GM12878 (cell line): ENCODE measurements around the gene MAPRE2. TPM values are rescaled to one million over a fixed set of nuclear protein-coding genes. Genes with fewer than 3 reads are reported as not detected.

Experiments used
- ATAC-seq: fragments of 200-7000 bp; cut with Tn5 transposase; 3 replicates; pipeline ENCODE4 v1.9.1; 2020; ENCODE audit warnings: mild to moderate bottlenecking, moderate library complexity
- Bru-seq: library from RNA; stranded (reverse); fragments of 400-500 nt; gene quantifications from one replicate; lab custom pipeline; 2021; lab: Mats Ljungman, UMichigan
- BruChase-seq, 2 experiments: library from RNA; stranded (reverse); fragments of 400-500 nt; gene quantifications; one replicate each; lab custom pipeline; 2021; lab: Mats Ljungman, UMichigan
- BruUV-seq: library from RNA; stranded (reverse); fragments of 400-500 nt; replicated peaks from 2 replicates; lab custom pipeline; 2021; lab: Mats Ljungman, UMichigan
- CTCF ChIA-PET: fragments of 300-600 bp; sonication (Branson Sonifier 250); formaldehyde crosslinking; extraction: SDS; loops from one replicate; lab custom pipeline; 2021; ENCODE audit warnings: inconsistent platforms; lab: Yijun Ruan, JAX
- POLR2A ChIA-PET: fragments of 350-600 bp; formaldehyde crosslinking; extraction: SDS; loops from one replicate; lab custom pipeline; 2021; ENCODE audit warnings: inconsistent platforms; lab: Charles Lee
- RAD21 ChIA-PET: fragments of 300-600 bp; sonication (Branson Sonifier 250); formaldehyde crosslinking; loops from one replicate; lab custom pipeline; 2023; ENCODE audit warnings: antibody characterized with exemption; ENCODE audit not compliant: unreplicated experiment; lab: Charles Lee
- SMC1A ChIA-PET: fragments of 300-600 bp; sonication (Branson Sonifier 250); formaldehyde crosslinking; loops from one replicate; lab custom pipeline; 2023; ENCODE audit not compliant: unreplicated experiment, uncharacterized antibody; lab: Charles Lee
- DNase-seq: peaks from one replicate; pipeline ENCODE4 v3.0.0-alpha.2; 2011; ENCODE audit warnings: low read depth, low spot score
- FAIRE-seq: peaks from 3 replicates; lab custom pipeline; 2011; peaks lifted over from hg19 to GRCh38; lab: Jason Lieb, UNC
- H2AFZ ChIP-seq: 2 replicates; pipeline ENCODE4 v1.6.0; 2011; ENCODE audit warnings: low read depth, low read length, control low read depth; ENCODE audit not compliant: control insufficient read depth
- H3K27ac ChIP-seq: 2 replicates; pipeline ENCODE4 v1.5.1; 2011; ENCODE audit warnings: control low read depth; ENCODE audit not compliant: control insufficient read depth, insufficient read depth
- H3K27me3 ChIP-seq, 2 experiments: replicated peaks in 1 of 2; 2 replicates each; pipeline versions ENCODE4 v1.6.0 to v1.6.1; 2011; ENCODE audit warnings: low read length in 1 of 2; ENCODE audit not compliant: control insufficient read depth in 2 of 2, insufficient read depth in 2 of 2
- H3K36me3 ChIP-seq, 2 experiments: 2 replicates each; pipeline ENCODE4 v1.5.1; 2011; ENCODE audit warnings: low read length in 1 of 2; ENCODE audit not compliant: control insufficient read depth in 2 of 2, insufficient read depth in 2 of 2
- H3K4me1 ChIP-seq: 2 replicates; pipeline ENCODE4 v1.6.1; 2011; ENCODE audit warnings: mild to moderate bottlenecking, low read length, moderate library complexity, mixed read lengths; ENCODE audit not compliant: control insufficient read depth, insufficient read depth
- H3K4me2 ChIP-seq: 2 replicates; pipeline ENCODE4 v1.6.0; 2011; ENCODE audit warnings: control low read depth; ENCODE audit not compliant: control insufficient read depth, insufficient read depth
- H3K4me3 ChIP-seq: fragments of 200-600 bp; sonication (generic); 2 replicates; pipeline ENCODE4 v1.5.1; 2016
- H3K79me2 ChIP-seq: 2 replicates; pipeline ENCODE4 v1.6.0; 2011; ENCODE audit warnings: low read length; ENCODE audit not compliant: control insufficient read depth, insufficient read depth
- H3K9ac ChIP-seq: 2 replicates; pipeline ENCODE4 v1.8.0; 2011; ENCODE audit warnings: low read length, control low read depth, mixed read lengths; ENCODE audit not compliant: control insufficient read depth, insufficient read depth
- H3K9me3 ChIP-seq: replicated peaks from 3 replicates; pipeline ENCODE4 v1.5.1; 2011; ENCODE audit warnings: mild to moderate bottlenecking, low read length; ENCODE audit not compliant: control insufficient read depth, insufficient read depth
- H4K20me1 ChIP-seq: 2 replicates; pipeline ENCODE4 v1.6.0; 2011; ENCODE audit not compliant: control insufficient read depth, insufficient read depth
- CHD1 ChIP-seq: IDR thresholded peaks from 2 replicates; pipeline ENCODE4 v1.6.1; 2012; ENCODE audit warnings: low read depth, low read length, improper control_type of control experiment
- ESRRA ChIP-seq: IDR thresholded peaks from 2 replicates; pipeline ENCODE4 v1.6.1; 2012; ENCODE audit warnings: mild to moderate bottlenecking, low read length, improper control_type of control experiment
- IKZF1 ChIP-seq: fragments of 450-650 bp; conservative IDR thresholded peaks from 2 replicates; pipeline ENCODE4 v1.6.1; 2017; ENCODE audit warnings: antibody characterized with exemption, mild to moderate bottlenecking
- KLF5 ChIP-seq: fragments of 450-650 bp; IDR thresholded peaks from 2 replicates; pipeline ENCODE4 v1.6.1; 2014; ENCODE audit warnings: mild to moderate bottlenecking; ENCODE audit not compliant: partially characterized antibody
- MTA2 ChIP-seq: fragments of 450-650 bp; IDR thresholded peaks from 2 replicates; pipeline ENCODE4 v1.6.1; 2016; ENCODE audit warnings: low read depth, mild to moderate bottlenecking, moderate library complexity
- NFXL1 ChIP-seq: fragments of 450-650 bp; IDR thresholded peaks from 2 replicates; pipeline ENCODE4 v1.6.1; 2017; ENCODE audit warnings: antibody characterized with exemption, mild to moderate bottlenecking, borderline replicate concordance
- PRDM15 ChIP-seq: fragments of 450-650 bp; formaldehyde crosslinking; IDR thresholded peaks from 2 replicates; pipeline ENCODE4 v1.4.0; 2020; ENCODE audit warnings: mild to moderate bottlenecking, moderate library complexity
- RAD21 ChIP-seq: IDR thresholded peaks from 2 replicates; pipeline ENCODE4 v1.6.1; 2011; ENCODE audit warnings: mild to moderate bottlenecking, low read depth, low read length, moderate library complexity; ENCODE audit not compliant: insufficient read depth
- RAD51 ChIP-seq: fragments of 450-650 bp; IDR thresholded peaks from 2 replicates; pipeline ENCODE4 v1.6.1; 2016; ENCODE audit warnings: moderate library complexity, mild to moderate bottlenecking, inconsistent platforms
- RFX5 ChIP-seq: IDR thresholded peaks from 2 replicates; pipeline ENCODE4 v1.6.1; 2011; ENCODE audit warnings: low read depth, low read length, improper control_type of control experiment
- ZBTB33 ChIP-seq: fragments of 450-650 bp; IDR thresholded peaks from 2 replicates; pipeline ENCODE4 v1.6.1; 2017; ENCODE audit warnings: mild to moderate bottlenecking
- ZNF622 ChIP-seq: fragments of 450-650 bp; IDR thresholded peaks from 2 replicates; pipeline ENCODE4 v1.6.1; 2017; ENCODE audit warnings: mild to moderate bottlenecking, inconsistent platforms
- ZSCAN29 ChIP-seq: fragments of 450-650 bp; IDR thresholded peaks from 2 replicates; pipeline ENCODE4 v1.6.1; 2017; ENCODE audit warnings: mild to moderate bottlenecking, moderate library complexity
- WGBS: methylation state at CpG from one replicate; pipeline ENCODE4 v1.1.6; 2016; ENCODE audit warnings: low lambda C conversion rate; ENCODE audit not compliant: insufficient replicate concordance, insufficient coverage; ENCODE audit errors: missing lambda C conversion rate; 5-methylcytosine and 5-hydroxymethylcytosine counted together
- in situ Hi-C: fragments of 300-500 bp; cut with MboI; formaldehyde crosslinking; loops from 9 replicates; pipeline ENCODE4 v1.14.3; 2018; ENCODE audit warnings: mixed read lengths
- intact Hi-C: fragments of 100-400 bp; cut with micrococcal nuclease; formaldehyde crosslinking; loops from one replicate; pipeline ENCODE4 v1.14.2; 2022; ENCODE audit not compliant: unreplicated experiment
- long read RNA-seq, 2 experiments: library from polyadenylated mRNA; unstranded; transcript quantifications; one replicate each; pipeline ENCODE4 v2.0.0, GENCODE V29; 2019 to 2020
- polyA minus RNA-seq, 3 experiments: library from RNA; depleted of rRNA, polyadenylated mRNA; stranded (reverse); fragments of >200 nt; gene quantifications; 2 replicates each; pipeline ENCODE4 v1.2.3, GENCODE V29; 2011
- polyA plus RNA-seq, 11 experiments: library from polyadenylated mRNA; depleted of rRNA in 4 of 11; unstranded in 6 of 11; stranded (reverse) in 5 of 11; fragments of >200 nt; fragmentation: Nextera tagmentation in 4 of 11; fragmentation: Illumina TruSeq in 1 of 11; extraction: Ambion mirVana in 4 of 11; extraction: Trizol in 1 of 11; gene quantifications; 1 replicate in 1 of 11; 2 replicates in 10 of 11; pipeline versions ENCODE4 v1.2.1 to v1.2.3, GENCODE V29; 2011 to 2016; ENCODE audit warnings: inconsistent platforms in 2 of 11, missing spikeins in 2 of 11, low read depth in 1 of 11
- total RNA-seq, 4 experiments: library from RNA; depleted of rRNA in 3 of 4; stranded (reverse); fragments of >200 nt in 3 of 4; fragmentation: Illumina TruSeq in 1 of 4; extraction: Trizol in 1 of 4; gene quantifications; 2 replicates each; pipeline versions ENCODE4 v1.2.1 to v1.2.3, GENCODE V29; 2013 to 2021

Gene MAPRE2
- 39.7 and 46.4 TPM in 2 replicates for total RNA-seq (2013; cell fraction: nucleolus; rRNA removed)
- total RNA-seq (2014; rRNA removed) (20.9 and 22.4 TPM in 2 replicates), total RNA-seq (2014; rRNA removed; fragmentation: Illumina TruSeq; extraction: Trizol) (18.7 and 18.9 TPM in 2 replicates), total RNA-seq (2021) (23.9 and 27.9 TPM in 2 replicates), polyA plus RNA-seq (2011; rRNA removed) (50.6 and 63.4 TPM in 2 replicates), polyA plus RNA-seq (2014; fragmentation: Illumina TruSeq; extraction: Trizol) (28.5 and 39.8 TPM in 2 replicates), polyA plus RNA-seq (2014; fragmentation: Nextera tagmentation; extraction: Ambion mirVana) (10 to 100 TPM; 11.0 to 16.3 TPM), polyA plus RNA-seq (2014; rRNA removed) (26.7 and 32.3 TPM in 2 replicates), polyA plus RNA-seq (2016; fragmentation: Nextera tagmentation; extraction: Ambion mirVana) (10 to 100 TPM; 24.0 to 25.0 TPM), polyA minus RNA-seq (2011; rRNA and poly(A)+ RNA removed) (33.8 and 41.5 TPM in 2 replicates), Bru-seq, nascent RNA (percentile 66 among the genes with signal in this experiment), BruChase-seq, experiment 1, labeled RNA remaining after a 6-hour chase (percentile 56 among the genes with signal in this experiment), BruChase-seq, experiment 2, labeled RNA remaining after a 2-hour chase (percentile 56 among the genes with signal in this experiment)
- 9.5 TPM for polyA plus RNA-seq (2011; ENCODE audit: low read depth)
- 30.0 and 31.6 TPM in 2 replicates for polyA plus RNA-seq (2011; cell fraction: cytosol; rRNA removed)
- polyA plus RNA-seq (2011; cell fraction: nucleus; rRNA removed): 24.9 and 37.2 TPM in 2 replicates
- polyA plus RNA-seq (2012): 11.7 and 13.4 TPM in 2 replicates
- polyA minus RNA-seq (2011; cell fraction: cytosol; rRNA and poly(A)+ RNA removed): 11.5 and 12.0 TPM in 2 replicates
- 19.8 and 37.9 TPM in 2 replicates for polyA minus RNA-seq (2011; cell fraction: nucleus; rRNA and poly(A)+ RNA removed)
- long read RNA-seq, experiment 1, full-length matches to known transcripts: 46 of 48 reads
- long read RNA-seq, experiment 1, partial matches to known transcripts: 0 of 48 reads
- long read RNA-seq, experiment 1, other reads (novel, unspliced or antisense): 2 of 48 reads
- long read RNA-seq, experiment 2, full-length matches to known transcripts: 99 of 117 reads
- long read RNA-seq, experiment 2, partial matches to known transcripts: 7 of 117 reads
- long read RNA-seq, experiment 2, other reads (novel, unspliced or antisense): 11 of 117 reads

- ChIA-PET RAD21 (interaction anchor here (0.9 to 5.4 kb wide), 8 partner anchors 8 to 86 kb away, joined by 3 to 82 read pairs (median 4); no protein-coding TSS in a partner anchor), POLR2A (interaction anchor here (0.6 to 4.1 kb wide), 9 partner anchors 8 to 1215 kb away, joined by 3 to 49 read pairs (median 3); partner anchors contain the start of gene ZNF397), CTCF (interaction anchor here (0.8 to 2.8 kb wide), 13 partner anchors 9 to 1202 kb away, joined by 3 to 25 read pairs (median 4); no protein-coding TSS in a partner anchor), SMC1A (interaction anchor here (0.7 to 5.5 kb wide), 20 partner anchors 8 to 200 kb away, joined by 3 to 53 read pairs (median 4); partner anchors contain the start of gene ZNF397)
- intact Hi-C loops (loop anchor here (5.0 to 10.0 kb wide), 3 partner anchors 251 to 574 kb away; partner anchors contain the start of genes ZNF24 and ZSCAN30), in situ Hi-C loops (no loop called here)
- Histone ChIP-seq H3K4me3 (peak within 1 kb of the TSS; percentile 78), H3K79me2 (peaks cover 42% of the 10 kb centered on the region), H3K27me3 (no peaks in the 10 kb centered on the region), H3K9me3 (no peaks in the 10 kb centered on the region), H3K4me1 (peaks cover 12% of the 10 kb centered on the region; the same call in 1 of the 2 replicates), H3K4me2 (peak within 1 kb of the TSS; percentile 32), H2AFZ (peak within 1 kb of the TSS; percentile 91), H4K20me1 (no peaks in the 10 kb centered on the region), H3K27ac (peak within 1 kb of the TSS; percentile 66), H3K9ac (peak within 1 kb of the TSS; percentile 67), H3K36me3 (no peaks in the 10 kb centered on the region)
- peak; percentile 84 for ATAC-seq
- no TSS peak for BruUV-seq
- FAIRE-seq: peak; percentile 64
- WGBS: under 1% methylated on average over 45 of the region's 54 CpGs
- DNase-seq: peak; percentile 82
- TF ChIP-seq ESRRA: 0 out of 2 replicates have a peak, but pooled peaks have one; percentile 37
- no peak for TF ChIP-seq MTA2
- TF ChIP-seq ZBTB33: no peak
- peak; percentile 86 for TF ChIP-seq IKZF1
- no peak for TF ChIP-seq NFXL1
- TF ChIP-seq ZNF622: no peak
- TF ChIP-seq PRDM15 (CRISPR knock-in tag): no peak
- peak; percentile 94 for TF ChIP-seq RAD51
- no peak for TF ChIP-seq KLF5
- TF ChIP-seq ZSCAN29: no peak
- no peak for TF ChIP-seq CHD1
- peak; percentile 94 for TF ChIP-seq RFX5
- no peak for TF ChIP-seq RAD21
Measured at GRCh38 chr18:35040988-35041814, at the start of gene MAPRE2. Gene MAPRE2 (plus strand): TSS chr18:35041413. CDS start chr18:35041540, 127 bp downstream.
